ENCODE data around the gene ARL6IP4.

DNA sequence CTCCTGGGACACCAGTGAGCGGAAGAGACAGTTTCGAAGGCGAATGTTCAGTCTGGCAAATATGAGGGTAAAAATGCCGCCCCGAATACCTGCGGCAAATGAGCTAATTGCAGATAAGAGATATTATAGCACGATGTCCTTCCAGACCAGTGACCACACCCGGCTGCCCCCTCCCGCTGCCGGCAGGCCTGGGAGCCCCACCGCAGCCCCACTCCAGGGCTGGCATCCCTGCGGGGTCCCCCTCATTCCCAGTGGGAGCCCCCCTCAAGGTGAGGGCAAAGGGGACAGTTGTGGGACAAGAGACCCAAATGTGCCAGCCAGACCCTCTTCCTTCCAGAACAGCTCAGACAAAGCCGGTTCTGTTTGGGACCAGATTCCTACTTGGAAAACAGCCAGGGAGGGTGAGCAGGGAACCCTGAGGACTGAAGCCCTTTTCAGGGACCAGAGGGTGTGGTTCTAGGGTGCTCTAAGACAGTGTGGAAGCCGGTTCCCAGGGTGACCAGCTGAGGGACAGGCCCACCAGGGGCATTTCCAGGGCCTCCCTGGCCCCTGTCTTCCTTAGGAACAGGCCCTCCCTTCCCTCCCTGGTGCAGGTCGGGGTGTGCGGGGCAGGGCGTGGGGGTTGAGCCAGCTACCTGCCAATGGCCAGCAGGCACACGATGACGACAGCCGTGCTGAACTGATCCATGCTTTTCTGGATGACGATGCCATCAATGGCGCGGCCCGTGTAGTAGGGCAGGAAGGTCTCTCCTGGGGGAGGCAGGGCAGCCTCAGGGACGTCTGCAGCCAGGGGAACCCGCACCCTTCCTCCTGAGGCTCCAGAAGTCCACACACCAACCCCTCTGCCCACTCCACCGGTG, 30.4 kb upstream of the ARL6IP4 start:
- TF ChIP-seq REPIN1 (tag by site-specific recombination; IDR thresholded peaks at IDR 0.05; ENCODE audit: low read depth) = no peak
- no peak for TF ChIP-seq ZSCAN18 (tag by site-specific recombination; IDR thresholded peaks at IDR 0.05)
- no peak for TF ChIP-seq ATF2 (tag by site-specific recombination; IDR thresholded peaks at IDR 0.05; ENCODE audit: low read depth)
- no peak for TF ChIP-seq ZNF747 (tag by site-specific recombination; IDR thresholded peaks at IDR 0.05)
- no peak for TF ChIP-seq PBX3 (CRISPR knock-in tag; IDR thresholded peaks at IDR 0.05)
- no peak for TF ChIP-seq CTCF (tag by site-specific recombination; IDR thresholded peaks at IDR 0.05)
- TF ChIP-seq PATZ1 (tag by site-specific recombination; IDR thresholded peaks at IDR 0.05) = no peak
- no peak for TF ChIP-seq KLF17 (tag by site-specific recombination; IDR thresholded peaks at IDR 0.05)
- TF ChIP-seq TCF7L2 (IDR thresholded peaks at IDR 0.05; ENCODE audit: borderline replicate concordance, low read depth, low read length) = no peak
- TF ChIP-seq ZNF140 (tag by site-specific recombination; IDR thresholded peaks at IDR 0.05) = no peak
- TF ChIP-seq YY1 (tag by site-specific recombination; IDR thresholded peaks at IDR 0.05) = no peak
